Keratinocyte (primary cell): ENCODE measurements around the gene IGF2BP2. TPM values are rescaled to one million over a fixed set of nuclear protein-coding genes. Genes with fewer than 3 reads are reported as not detected.
"Not testable (repeated sequence)": the region's sequence is repeated elsewhere in the genome, so short reads cannot be mapped to it uniquely, and the experiment has no call there.

Source experiments
- DNase-seq: peaks from one replicate; pipeline ENCODE4 v3.0.0-alpha.2; 2011; ENCODE audit warnings: low read depth, missing footprints, low spot score
- FAIRE-seq: peaks from 2 replicates; lab custom pipeline; 2011; peaks lifted over from hg19 to GRCh38; lab: Jason Lieb, UNC
- H2AFZ ChIP-seq: 2 replicates; pipeline ENCODE4 v1.6.0; 2012; ENCODE audit warnings: low read length, control low read depth, inconsistent platforms; ENCODE audit not compliant: control insufficient read depth
- H3K27ac ChIP-seq: 2 replicates; pipeline ENCODE4 v1.5.1; 2011; ENCODE audit warnings: low read length; ENCODE audit not compliant: control insufficient read depth, insufficient read depth
- H3K27me3 ChIP-seq: 3 replicates; pipeline ENCODE4 v1.6.0; 2011; ENCODE audit warnings: low read length; ENCODE audit not compliant: control insufficient read depth, insufficient read depth; ENCODE audit errors: extremely low read depth
- H3K36me3 ChIP-seq, 2 experiments: 2 replicates in 1 of 2; 3 replicates in 1 of 2; pipeline ENCODE4 v1.5.1; 2011; ENCODE audit warnings: low read length in 2 of 2, mild to moderate bottlenecking in 1 of 2; ENCODE audit not compliant: control insufficient read depth in 2 of 2, insufficient read depth in 2 of 2; ENCODE audit errors: extremely low read depth in 1 of 2
- H3K4me1 ChIP-seq: 3 replicates; pipeline ENCODE4 v1.5.1; 2011; ENCODE audit warnings: low read length; ENCODE audit not compliant: control insufficient read depth, insufficient read depth; ENCODE audit errors: extremely low read depth
- H3K4me2 ChIP-seq: 3 replicates; pipeline ENCODE4 v1.6.0; 2011; ENCODE audit warnings: low read depth, low read length; ENCODE audit not compliant: control insufficient read depth, insufficient read depth; ENCODE audit errors: extremely low read depth
- H3K4me3 ChIP-seq, 3 experiments: fragments of 200-600 bp in 1 of 3; sonication (generic) in 1 of 3; 2 replicates in 2 of 3; 3 replicates in 1 of 3; pipeline ENCODE4 v1.5.1; 2011 to 2016; ENCODE audit warnings: low read length in 3 of 3, mild to moderate bottlenecking in 3 of 3, control low read depth in 2 of 3, inconsistent platforms in 1 of 3, low read depth in 1 of 3, mixed read lengths in 1 of 3, mixed run types in 1 of 3, moderate library complexity in 1 of 3; ENCODE audit not compliant: control insufficient read depth in 2 of 3, insufficient read depth in 2 of 3; ENCODE audit errors: extremely low read depth in 1 of 3
- H3K79me2 ChIP-seq: 2 replicates; pipeline ENCODE4 v1.6.0; 2012; ENCODE audit warnings: low read length; ENCODE audit not compliant: control insufficient read depth, insufficient read depth
- H3K9ac ChIP-seq: 3 replicates; pipeline ENCODE4 v1.6.0; 2011; ENCODE audit warnings: low read length; ENCODE audit not compliant: control insufficient read depth, insufficient read depth; ENCODE audit errors: extremely low read depth
- H3K9me1 ChIP-seq: 3 replicates; pipeline ENCODE4 v1.6.0; 2011; ENCODE audit warnings: low read length; ENCODE audit not compliant: control insufficient read depth, insufficient read depth; ENCODE audit errors: extremely low read depth
- H3K9me3 ChIP-seq: 2 replicates; pipeline ENCODE4 v1.5.1; 2012; ENCODE audit warnings: low read depth, low read length; ENCODE audit not compliant: control insufficient read depth
- H4K20me1 ChIP-seq: 3 replicates; pipeline ENCODE4 v1.6.0; 2011; ENCODE audit warnings: low read length; ENCODE audit not compliant: control insufficient read depth, insufficient read depth; ENCODE audit errors: extremely low read depth
- EZH2 ChIP-seq: IDR thresholded peaks from one replicate; pipeline ENCODE4 v1.6.1; 2012; ENCODE audit warnings: inconsistent platforms, mild to moderate bottlenecking, low read length, moderate library complexity
- dilution Hi-C: fragments of 300-500 bp; cut with MboI; formaldehyde crosslinking; loops from one replicate; pipeline ENCODE4 v1.7.0; 2020; ENCODE audit warnings: low sequenced_read_pairs; ENCODE audit not compliant: extremely low pct_ligation_motif_present
- polyA plus RNA-seq, 5 experiments: library from polyadenylated mRNA; depleted of rRNA in 3 of 5; stranded (reverse) in 3 of 5; stranded (forward) in 1 of 5; unstranded in 1 of 5; fragments of >200 nt; gene quantifications; 1 replicate in 1 of 5; 2 replicates in 3 of 5; 3 replicates in 1 of 5; pipeline versions ENCODE4 v1.2.1 to v1.2.3, GENCODE V29; 2011 to 2012; ENCODE audit warnings: missing spikeins in 2 of 5, low read depth in 1 of 5, low replicate concordance in 1 of 5
- TF ChIP-seq, protein P1 (sequence below), 3 experiments: IDR thresholded peaks in 1 of 3; conservative IDR thresholded peaks in 1 of 3; optimal IDR thresholded peaks in 1 of 3; 2 replicates in 2 of 3; 3 replicates in 1 of 3; pipeline versions ENCODE3 to v1.5.1; 2011; ENCODE audit warnings: low read length in 3 of 3, mild to moderate bottlenecking in 3 of 3, moderate library complexity in 2 of 3, control low read depth in 1 of 3, inconsistent platforms in 1 of 3; ENCODE audit not compliant: insufficient read depth in 2 of 3; ENCODE audit errors: extremely low read depth in 1 of 3

Gene IGF2BP2
- polyA plus RNA-seq, 1 donor (not counting 4 experiments of a cell fraction or from before 2014, with no cell fraction given), result 21.2 TPM

DNA sequence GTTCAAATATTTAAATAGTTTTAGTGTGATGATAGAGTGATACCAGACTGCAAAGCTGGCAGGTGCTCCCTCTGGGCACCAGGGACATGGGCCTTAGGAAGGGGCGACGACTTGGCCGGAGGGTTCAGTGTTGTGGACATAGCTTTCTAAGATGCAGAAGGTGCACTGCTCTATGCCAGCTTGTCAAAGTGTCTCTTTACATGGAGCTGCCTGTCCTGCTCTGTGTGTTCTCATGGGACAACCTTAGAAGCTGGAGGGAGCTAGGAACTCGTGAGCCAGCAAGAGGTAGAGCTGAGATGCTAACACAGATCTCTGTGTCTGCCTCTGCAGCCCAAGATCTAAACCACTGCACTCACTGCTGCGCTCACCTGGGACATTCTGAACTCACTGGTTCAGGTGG, 160.9 kb downstream of the IGF2BP2 start:
- H3K36me3 ChIP-seq, result peaks cover 11 to 28% of the 10 kb centered on the region in 2 experiments
- H2AFZ ChIP-seq, result no peak overlapping the region
- dilution Hi-C loops, result no loop called here
- FAIRE-seq (no peak), DNase-seq (no peak)
- H3K4me2 ChIP-seq, result no peak overlapping the region
- H4K20me1 ChIP-seq, result no peaks in the 10 kb centered on the region
- H3K79me2 ChIP-seq, result no peaks in the 10 kb centered on the region
- TF ChIP-seq, protein P1, sequence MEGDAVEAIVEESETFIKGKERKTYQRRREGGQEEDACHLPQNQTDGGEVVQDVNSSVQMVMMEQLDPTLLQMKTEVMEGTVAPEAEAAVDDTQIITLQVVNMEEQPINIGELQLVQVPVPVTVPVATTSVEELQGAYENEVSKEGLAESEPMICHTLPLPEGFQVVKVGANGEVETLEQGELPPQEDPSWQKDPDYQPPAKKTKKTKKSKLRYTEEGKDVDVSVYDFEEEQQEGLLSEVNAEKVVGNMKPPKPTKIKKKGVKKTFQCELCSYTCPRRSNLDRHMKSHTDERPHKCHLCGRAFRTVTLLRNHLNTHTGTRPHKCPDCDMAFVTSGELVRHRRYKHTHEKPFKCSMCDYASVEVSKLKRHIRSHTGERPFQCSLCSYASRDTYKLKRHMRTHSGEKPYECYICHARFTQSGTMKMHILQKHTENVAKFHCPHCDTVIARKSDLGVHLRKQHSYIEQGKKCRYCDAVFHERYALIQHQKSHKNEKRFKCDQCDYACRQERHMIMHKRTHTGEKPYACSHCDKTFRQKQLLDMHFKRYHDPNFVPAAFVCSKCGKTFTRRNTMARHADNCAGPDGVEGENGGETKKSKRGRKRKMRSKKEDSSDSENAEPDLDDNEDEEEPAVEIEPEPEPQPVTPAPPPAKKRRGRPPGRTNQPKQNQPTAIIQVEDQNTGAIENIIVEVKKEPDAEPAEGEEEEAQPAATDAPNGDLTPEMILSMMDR (optimal IDR thresholded peaks at IDR 0.05 in 1 of 3, IDR thresholded peaks at IDR 0.05 in 1 of 3, conservative IDR thresholded peaks at IDR 0.05 in 1 of 3; ENCODE audit: extremely low read depth in 1 of 3, insufficient read depth in 2 of 3, low read length in 3 of 3), result no peak
- TF ChIP-seq EZH2, result no peak
- no peak overlapping the region for H3K27ac ChIP-seq
- peaks cover 23% of the 10 kb centered on the region for H3K4me1 ChIP-seq
- H3K27me3 ChIP-seq, result no peaks in the 10 kb centered on the region
- no peaks in the 10 kb centered on the region for H3K9me3 ChIP-seq
- no peak overlapping the region for H3K4me3 ChIP-seq
- no peaks in the 10 kb centered on the region for H3K9me1 ChIP-seq
- no peak overlapping the region for H3K9ac ChIP-seq

DNA sequence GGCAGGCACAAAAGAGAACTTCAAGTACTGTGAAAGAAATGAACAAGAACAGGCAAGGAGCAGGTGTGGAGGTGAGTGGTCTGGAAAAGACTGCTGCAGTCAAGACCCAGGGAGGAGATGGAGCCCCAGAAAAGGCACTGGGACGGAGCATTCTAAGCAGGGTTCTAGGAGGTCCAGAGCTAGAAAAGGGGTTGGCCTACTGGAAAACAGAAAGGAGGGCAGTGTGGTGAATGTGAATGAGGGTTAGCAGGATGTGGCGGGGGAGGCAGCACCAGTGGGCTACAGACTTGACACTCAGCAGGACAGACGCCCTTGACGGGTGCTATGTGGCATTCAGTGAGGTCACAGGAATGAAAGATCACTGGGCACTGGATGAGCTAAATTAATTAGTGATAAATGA, 163.1 kb downstream of the IGF2BP2 start:
- dilution Hi-C loops, result no loop called here
- H3K4me3 ChIP-seq, result no peak overlapping the region
- H3K9me1 ChIP-seq, result no peaks in the 10 kb centered on the region
- no peaks in the 10 kb centered on the region for H4K20me1 ChIP-seq
- H3K9ac ChIP-seq, result no peak overlapping the region
- FAIRE-seq, result no peak
- H2AFZ ChIP-seq, result no peak overlapping the region
- TF ChIP-seq, protein P1 (optimal IDR thresholded peaks at IDR 0.05 in 1 of 3, IDR thresholded peaks at IDR 0.05 in 1 of 3, conservative IDR thresholded peaks at IDR 0.05 in 1 of 3; ENCODE audit: extremely low read depth in 1 of 3, insufficient read depth in 2 of 3, low read length in 3 of 3), result no peak
- no peak for TF ChIP-seq EZH2
- no peak for DNase-seq
- H3K36me3 ChIP-seq, result peaks cover 14 to 28% of the 10 kb centered on the region in 2 experiments
- H3K9me3 ChIP-seq, result no peaks in the 10 kb centered on the region
- no peak overlapping the region for H3K27ac ChIP-seq
- no peaks in the 10 kb centered on the region for H3K79me2 ChIP-seq
- H3K4me2 ChIP-seq, result no peak overlapping the region
- no peaks in the 10 kb centered on the region for H3K27me3 ChIP-seq
- H3K4me1 ChIP-seq, result peaks cover 45% of the 10 kb centered on the region

DNA sequence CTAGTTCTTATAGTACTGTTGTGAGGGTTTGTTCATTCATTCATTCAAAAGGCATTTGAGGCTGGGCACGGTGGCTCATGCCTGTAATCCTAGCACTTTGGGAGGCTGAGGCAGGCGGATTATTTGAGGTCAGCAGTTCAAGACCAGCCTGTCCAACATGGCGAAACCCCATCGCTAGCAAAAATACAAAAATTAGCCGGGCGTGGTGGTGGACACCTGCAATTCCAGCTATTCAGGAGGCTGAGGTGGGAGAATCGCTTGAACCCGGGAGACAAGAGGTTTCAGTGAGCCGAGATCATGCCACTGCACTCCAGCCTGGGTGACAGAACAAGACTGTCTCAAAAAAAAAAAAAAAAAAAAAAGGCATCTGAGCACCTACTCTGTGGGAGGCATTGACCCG, 163.5 kb downstream of the IGF2BP2 start:
- dilution Hi-C loops, H3K4me2 ChIP-seq, H3K9ac ChIP-seq, H3K79me2 ChIP-seq, H3K27me3 ChIP-seq, H4K20me1 ChIP-seq, H3K4me3 ChIP-seq, DNase-seq, H3K9me3 ChIP-seq, H3K9me1 ChIP-seq, H2AFZ ChIP-seq, H3K27ac ChIP-seq, FAIRE-seq: not testable (repeated sequence)
- Histone ChIP-seq H3K36me3 (peaks cover 14 to 32% of the 10 kb centered on the region in 2 experiments), H3K4me1 (peaks cover 50% of the 10 kb centered on the region)
